GM21447 (cell line): ENCODE results near the gene KDM8.

Experiments used
- ATAC-seq: cut with Tn5 transposase; IDR thresholded peaks from one replicate; pipeline ENCODE4 v1.9.1; 2021; ENCODE audit not compliant: unreplicated experiment

The KDM8 gene

DNA sequence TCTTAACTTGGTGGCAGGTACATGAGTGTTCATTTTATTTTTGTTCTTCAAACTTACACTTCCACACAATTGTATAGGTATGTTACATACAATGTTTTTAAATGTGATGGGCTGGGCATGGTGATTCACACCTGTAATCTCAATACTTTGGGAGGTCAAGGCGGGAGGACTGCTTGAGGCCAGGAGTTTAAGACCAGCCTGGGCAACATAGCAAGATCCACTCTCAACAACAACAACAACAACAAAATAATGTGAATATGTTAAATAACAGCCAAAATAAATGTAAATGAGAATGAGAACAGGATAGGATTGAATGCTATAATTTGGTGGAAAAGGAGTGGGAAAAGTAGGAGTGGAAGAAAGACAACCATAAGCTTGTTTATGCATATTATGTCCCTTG is 62.7 kb downstream of the KDM8 start:
- ATAC-seq, result no peak

DNA sequence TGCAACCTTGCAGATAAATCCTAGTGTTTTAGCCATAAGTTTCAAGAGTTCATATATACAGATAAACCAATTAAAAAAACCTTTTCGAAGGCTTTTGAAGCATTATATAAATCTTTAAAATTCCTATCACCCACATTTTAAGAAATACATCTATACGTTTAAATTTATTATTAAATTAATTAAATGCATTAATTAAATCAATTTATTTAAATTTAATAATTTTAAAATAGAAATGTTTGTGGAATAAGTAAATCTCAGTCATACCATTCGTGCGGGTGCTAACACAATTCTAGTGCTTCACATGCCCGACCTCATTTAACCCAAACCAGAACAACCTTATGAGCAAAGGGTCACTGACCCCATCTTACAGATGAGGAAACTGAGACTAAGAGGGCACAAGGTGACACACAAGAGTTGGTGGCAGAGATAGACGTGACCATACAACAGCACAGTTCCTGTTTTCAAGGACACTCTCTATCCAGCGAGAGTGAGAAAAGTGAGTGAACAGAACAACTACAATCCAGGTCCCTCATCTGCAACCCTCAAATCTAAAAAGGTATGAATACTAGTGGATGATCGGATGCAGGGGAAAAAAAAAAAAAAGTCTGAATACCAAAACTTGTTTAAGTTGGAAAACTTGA is 63.8 kb downstream of the KDM8 start:
- ATAC-seq, result no peak

DNA sequence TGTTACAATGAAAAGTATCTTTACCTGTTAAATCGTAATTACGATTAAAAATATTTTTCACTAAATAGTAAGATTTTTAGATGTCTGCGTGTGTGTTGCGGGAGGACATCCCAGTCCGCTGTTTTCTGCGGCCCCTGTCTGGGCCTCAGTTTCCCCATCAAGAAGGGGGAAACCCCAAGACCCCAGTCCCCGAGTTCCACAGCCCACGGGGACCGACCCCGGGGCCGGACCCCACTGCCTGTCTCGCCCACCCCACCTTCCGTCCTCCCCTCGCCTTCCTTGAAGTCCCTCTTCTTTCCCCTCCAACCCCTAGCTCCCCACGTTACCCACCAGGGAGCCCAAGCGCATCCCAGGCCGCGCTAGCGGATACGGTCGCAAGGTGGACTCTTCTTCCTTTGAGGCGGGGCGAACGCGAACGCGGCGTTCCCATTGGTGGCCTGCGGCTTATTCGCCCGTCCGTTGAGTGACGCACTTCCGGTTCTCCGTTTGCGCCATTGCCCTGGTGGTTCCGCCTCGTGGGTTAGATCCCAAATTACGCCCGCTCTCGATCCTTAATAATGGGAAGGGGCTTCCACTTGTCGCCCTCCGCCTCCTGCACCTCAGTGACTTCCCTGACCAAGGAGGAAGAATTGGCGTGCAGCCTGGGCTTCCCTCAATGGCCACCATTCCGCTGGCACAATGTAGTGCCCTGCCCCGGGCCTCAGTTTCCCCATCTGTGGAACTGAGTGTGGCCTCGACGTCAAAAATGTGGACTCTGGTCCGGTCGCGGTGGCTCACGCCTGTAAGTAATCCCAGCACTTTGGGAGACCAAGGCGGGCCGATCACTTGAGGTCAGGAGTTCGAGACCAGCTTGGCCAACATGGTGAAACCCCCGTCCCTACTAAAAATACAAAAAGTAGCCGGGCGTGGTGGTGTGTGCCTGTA is 65.3 kb downstream of the KDM8 start, which contains the start of gene NSMCE1:
NSMCE1 (minus strand) TSS at position 397 of the 924 bp plus-strand sequence. CDS start 11,202 bp downstream, outside the sequence.
- ATAC-seq, result peak; percentile 94

DNA sequence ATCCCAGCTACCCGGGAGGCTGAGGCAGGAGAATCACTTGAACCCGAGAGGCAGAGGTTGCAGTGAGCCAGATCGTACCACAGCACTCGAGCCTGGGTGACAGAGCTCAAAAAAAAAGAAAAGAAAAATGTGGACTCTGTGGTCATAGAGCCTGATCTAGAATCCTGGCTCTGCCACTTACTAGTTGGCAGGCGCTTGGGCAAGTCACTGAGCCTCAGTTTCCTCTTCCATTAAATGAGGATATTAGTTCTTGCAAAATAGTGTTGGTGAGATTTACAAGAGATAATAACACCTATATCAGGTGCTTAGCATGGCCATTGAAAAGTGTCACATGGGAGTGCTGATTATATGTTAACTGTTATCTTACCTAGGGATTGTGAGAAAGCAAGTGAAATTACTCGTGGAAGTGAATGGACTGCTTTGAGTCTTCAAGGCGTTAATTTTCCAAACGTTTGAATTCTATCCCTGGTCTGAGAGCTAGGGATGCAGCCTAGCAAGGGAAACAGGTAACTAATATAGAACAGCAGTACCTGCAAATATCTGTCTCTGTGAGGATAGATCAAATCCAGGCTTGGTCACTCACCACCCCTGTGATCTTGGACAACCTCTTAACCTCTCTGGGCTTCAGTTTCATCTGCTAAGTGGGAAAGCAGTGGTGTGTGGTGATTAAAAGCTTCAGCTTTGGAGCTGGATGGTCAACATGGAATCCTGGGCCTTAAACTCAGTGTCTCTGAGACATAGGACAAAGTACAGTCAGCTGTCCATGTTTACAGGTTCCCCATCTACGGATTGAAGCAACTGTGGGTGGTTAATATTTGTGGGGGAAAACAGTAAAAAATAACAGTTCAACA is 66.2 kb downstream of the KDM8 start:
- ATAC-seq, result no peak

DNA sequence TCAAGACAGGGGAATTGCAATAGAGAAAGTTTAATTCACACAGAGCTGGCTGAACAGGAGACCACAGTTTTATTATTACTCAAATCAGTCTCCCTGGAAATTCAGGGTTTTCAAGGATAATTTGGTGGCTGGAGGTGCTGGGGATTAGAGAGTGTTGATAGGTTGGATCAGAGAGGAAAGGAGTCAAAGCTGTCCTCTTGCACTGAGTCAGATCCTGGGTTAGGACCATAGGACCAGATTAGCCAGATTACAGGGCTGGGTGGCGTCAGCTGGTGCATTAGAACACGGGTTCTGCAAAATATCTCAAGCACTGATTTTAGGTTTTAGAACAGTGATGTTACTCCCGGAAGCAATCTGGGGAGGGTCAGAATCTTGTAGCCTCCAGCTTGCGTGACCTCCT is 67.0 kb downstream of the KDM8 start:
- no peak for ATAC-seq
